ENCODE results near the gene MAN2A1. TPM values are rescaled to one million over a fixed set of nuclear protein-coding genes. Genes with fewer than 3 reads are reported as not detected.
A peak's percentile ranks its signal among the peaks of the same experiment; 100 is the strongest.

MAN2A1 gene
- 10 to 100 TPM; 28.2 to 31.8 (median 30.4) TPM for total RNA-seq

- H3K4me1 Mint-ChIP-seq (ENCODE audit: low read depth): peaks cover 38% of the 10 kb centered on the region
- H3K4me3 Mint-ChIP-seq: peak within 1 kb of the TSS; percentile 92
- ATAC-seq (peak; percentile 57 to 59), DNase-seq (peak; percentile 79)
- peaks cover 3% of the 10 kb centered on the region for H3K36me3 Mint-ChIP-seq (ENCODE audit: insufficient read depth)
- H3K9me3 Mint-ChIP-seq: peaks cover 7% of the 10 kb centered on the region
- peaks cover 2% of the 10 kb centered on the region for H3K27me3 Mint-ChIP-seq (ENCODE audit: low read depth)
Observed at GRCh38 chr5:109689740-109690241, at the start of gene MAN2A1. TSS of gene MAN2A1 (plus strand) at chr5:109689927. CDS start at chr5:109690418, 491 bp downstream.

DNA sequence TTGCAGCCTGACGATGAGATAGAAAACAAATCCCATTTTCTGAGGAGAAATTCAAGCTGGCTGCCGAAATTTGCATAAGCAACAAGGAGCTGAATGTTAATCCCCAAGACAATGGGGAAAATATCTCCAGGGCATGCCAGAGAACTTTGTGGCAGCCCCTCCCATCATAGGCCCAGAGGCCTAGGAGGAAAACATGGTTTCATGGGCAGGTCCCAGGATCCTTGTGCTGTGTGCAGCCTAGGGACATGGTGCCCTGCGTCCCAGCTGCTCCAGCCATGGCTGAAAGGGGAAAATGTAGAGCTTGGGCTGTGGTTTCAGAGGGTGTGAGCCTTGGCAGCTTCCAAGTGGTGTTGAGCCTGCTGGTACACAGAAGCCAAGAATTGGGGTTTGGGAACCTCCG lies 48.8 kb upstream of the MAN2A1 start:
- H3K9me3 Mint-ChIP-seq: peaks cover 4% of the 10 kb centered on the region
- no peaks in the 10 kb centered on the region for H3K4me1 Mint-ChIP-seq (ENCODE audit: low read depth)
- no peaks in the 10 kb centered on the region for H3K27me3 Mint-ChIP-seq (ENCODE audit: low read depth)
- no peak overlapping the region for H3K4me3 Mint-ChIP-seq
- H3K36me3 Mint-ChIP-seq (ENCODE audit: insufficient read depth): no peaks in the 10 kb centered on the region
- DNase-seq (no peak), ATAC-seq (no peak)

- DNase-seq (no peak), ATAC-seq (no peak)
- Mint-ChIP-seq H3K9me3 (peaks cover 4% of the 10 kb centered on the region), H3K4me3 (no peak overlapping the region), H3K4me1 (ENCODE audit: low read depth) (no peaks in the 10 kb centered on the region), H3K27me3 (ENCODE audit: low read depth) (no peaks in the 10 kb centered on the region), H3K36me3 (ENCODE audit: insufficient read depth) (no peaks in the 10 kb centered on the region)
Observed at GRCh38 chr5:109643791-109644350, 45.9 kb upstream of the MAN2A1 start.

- no peaks in the 10 kb centered on the region for H3K4me1 Mint-ChIP-seq (ENCODE audit: low read depth)
- peaks cover 4% of the 10 kb centered on the region for H3K9me3 Mint-ChIP-seq
- no peaks in the 10 kb centered on the region for H3K27me3 Mint-ChIP-seq (ENCODE audit: low read depth)
- DNase-seq (no peak), ATAC-seq (no peak)
- no peak overlapping the region for H3K4me3 Mint-ChIP-seq
- H3K36me3 Mint-ChIP-seq (ENCODE audit: insufficient read depth): no peaks in the 10 kb centered on the region
Observed at GRCh38 chr5:109644829-109645228, 44.9 kb upstream of the MAN2A1 start.

- no peaks in the 10 kb centered on the region for H3K27me3 Mint-ChIP-seq (ENCODE audit: low read depth)
- no peaks in the 10 kb centered on the region for H3K36me3 Mint-ChIP-seq (ENCODE audit: insufficient read depth)
- H3K9me3 Mint-ChIP-seq: no peaks in the 10 kb centered on the region
- no peaks in the 10 kb centered on the region for H3K4me1 Mint-ChIP-seq (ENCODE audit: low read depth)
- DNase-seq (no peak), ATAC-seq (no peak)
- H3K4me3 Mint-ChIP-seq: no peak overlapping the region
Observed at GRCh38 chr5:109645707-109646192, 44.0 kb upstream of the MAN2A1 start.

- no peak overlapping the region for H3K4me3 Mint-ChIP-seq
- DNase-seq (no peak), ATAC-seq (no peak)
- H3K9me3 Mint-ChIP-seq: no peaks in the 10 kb centered on the region
- no peaks in the 10 kb centered on the region for H3K36me3 Mint-ChIP-seq (ENCODE audit: insufficient read depth)
- no peaks in the 10 kb centered on the region for H3K4me1 Mint-ChIP-seq (ENCODE audit: low read depth)
- no peaks in the 10 kb centered on the region for H3K27me3 Mint-ChIP-seq (ENCODE audit: low read depth)
Observed at GRCh38 chr5:109649318-109649717, 40.4 kb upstream of the MAN2A1 start.

DNA sequence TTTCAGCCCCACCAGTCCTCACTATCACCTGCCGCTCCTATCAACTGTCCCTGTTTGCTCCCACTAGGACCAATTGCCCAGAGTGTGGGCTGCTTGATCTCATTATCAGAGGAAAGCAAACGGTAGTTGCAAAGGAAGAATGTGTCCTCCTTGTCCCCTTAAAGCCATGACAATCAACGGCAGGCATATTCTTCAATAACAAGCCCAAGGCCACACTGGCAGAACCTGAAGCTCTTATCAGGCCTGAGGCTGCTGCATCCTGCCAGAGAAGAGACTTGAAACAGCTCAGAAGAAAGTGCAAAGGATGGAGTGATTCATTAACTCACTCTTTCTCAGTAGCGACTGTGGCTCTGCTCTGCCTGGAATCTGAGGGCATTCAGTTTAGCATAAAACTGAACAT lies 39.2 kb upstream of the MAN2A1 start:
- Mint-ChIP-seq H3K9me3 (no peaks in the 10 kb centered on the region), H3K36me3 (ENCODE audit: insufficient read depth) (no peaks in the 10 kb centered on the region), H3K4me3 (no peak overlapping the region), H3K4me1 (ENCODE audit: low read depth) (peaks cover 8% of the 10 kb centered on the region), H3K27me3 (ENCODE audit: low read depth) (no peaks in the 10 kb centered on the region)
- ATAC-seq: no peak
- DNase-seq: no peak

- DNase-seq: no peak
- no peaks in the 10 kb centered on the region for H3K9me3 Mint-ChIP-seq
- H3K4me1 Mint-ChIP-seq (ENCODE audit: low read depth): peaks cover 23% of the 10 kb centered on the region
- H3K27me3 Mint-ChIP-seq (ENCODE audit: low read depth): no peaks in the 10 kb centered on the region
- H3K4me3 Mint-ChIP-seq: no peak overlapping the region
- no peak for ATAC-seq
- H3K36me3 Mint-ChIP-seq (ENCODE audit: insufficient read depth): no peaks in the 10 kb centered on the region
Observed at GRCh38 chr5:109652096-109652495, 37.6 kb upstream of the MAN2A1 start.

GRCh38 chr5:109653042-109653441 lies 36.7 kb upstream of the MAN2A1 start:
- DNase-seq (no peak), ATAC-seq (no peak)
- Mint-ChIP-seq H3K9me3 (no peaks in the 10 kb centered on the region), H3K36me3 (ENCODE audit: insufficient read depth) (no peaks in the 10 kb centered on the region), H3K4me3 (no peak overlapping the region), H3K4me1 (ENCODE audit: low read depth) (peaks cover 27% of the 10 kb centered on the region), H3K27me3 (ENCODE audit: low read depth) (no peaks in the 10 kb centered on the region)

GRCh38 chr5:109653561-109654239 lies 36.0 kb upstream of the MAN2A1 start:
- no peak for DNase-seq
- Mint-ChIP-seq H3K9me3 (no peaks in the 10 kb centered on the region), H3K4me1 (ENCODE audit: low read depth) (peaks cover 27% of the 10 kb centered on the region), H3K36me3 (ENCODE audit: insufficient read depth) (no peaks in the 10 kb centered on the region), H3K27me3 (ENCODE audit: low read depth) (no peaks in the 10 kb centered on the region), H3K4me3 (no peak overlapping the region)
- ATAC-seq: no peak

GRCh38 chr5:109654455-109654854 lies 35.3 kb upstream of the MAN2A1 start:
- peak in 1 of 2 donors; percentile 47 for ATAC-seq

DNA sequence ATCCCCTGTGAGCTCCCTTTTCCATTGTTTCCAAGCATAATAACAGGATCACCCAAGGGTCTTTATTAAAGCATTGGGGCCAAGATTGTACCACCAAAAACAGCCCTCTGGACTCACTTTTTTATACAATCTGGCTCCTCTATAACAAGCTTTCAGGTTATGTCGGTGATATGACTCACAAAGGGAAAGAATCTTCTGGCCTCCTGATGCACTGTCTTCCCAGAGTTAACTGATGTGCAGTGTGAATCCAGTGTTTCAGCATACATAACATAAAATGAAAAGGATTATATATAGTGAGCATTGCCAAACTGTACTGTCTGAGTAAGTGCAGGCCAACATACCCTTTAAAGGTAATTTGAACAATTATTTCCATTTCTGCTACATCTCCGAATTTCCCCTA lies 33.9 kb upstream of the MAN2A1 start:
- ATAC-seq: no peak
- Mint-ChIP-seq H3K36me3 (ENCODE audit: insufficient read depth) (no peaks in the 10 kb centered on the region), H3K27me3 (ENCODE audit: low read depth) (no peaks in the 10 kb centered on the region), H3K4me1 (ENCODE audit: low read depth) (peaks cover 27% of the 10 kb centered on the region), H3K4me3 (no peak overlapping the region), H3K9me3 (no peaks in the 10 kb centered on the region)
- no peak for DNase-seq

More at GRCh38 chr5:109654455-109654854, 35.3 kb upstream of the MAN2A1 start:
- H3K27me3 Mint-ChIP-seq (ENCODE audit: low read depth): no peaks in the 10 kb centered on the region
- no peak for DNase-seq
- H3K4me1 Mint-ChIP-seq (ENCODE audit: low read depth): peaks cover 27% of the 10 kb centered on the region
- H3K36me3 Mint-ChIP-seq (ENCODE audit: insufficient read depth): no peaks in the 10 kb centered on the region
- no peaks in the 10 kb centered on the region for H3K9me3 Mint-ChIP-seq
- no peak overlapping the region for H3K4me3 Mint-ChIP-seq

DNA sequence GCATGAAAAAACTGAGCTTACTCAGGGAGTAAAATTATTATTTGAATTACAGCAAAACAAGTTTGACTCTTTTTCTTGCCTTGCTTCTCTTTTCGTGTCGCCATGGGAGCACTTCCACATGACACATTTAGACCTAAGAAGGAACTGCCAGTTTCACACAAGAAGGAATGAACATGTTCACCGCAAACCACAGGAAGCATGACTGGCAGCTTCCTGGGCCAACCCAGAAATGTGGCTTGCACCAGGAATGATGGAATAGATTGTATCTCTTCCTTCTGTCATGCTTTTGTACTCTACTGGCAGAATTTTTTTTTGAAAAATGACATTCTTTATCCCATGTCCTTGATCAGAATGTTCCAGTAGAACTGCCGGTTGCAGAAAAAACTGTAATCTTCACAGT lies 32.9 kb upstream of the MAN2A1 start:
- Mint-ChIP-seq H3K27me3 (ENCODE audit: low read depth) (no peaks in the 10 kb centered on the region), H3K4me3 (no peak overlapping the region), H3K36me3 (ENCODE audit: insufficient read depth) (no peaks in the 10 kb centered on the region), H3K4me1 (ENCODE audit: low read depth) (peaks cover 27% of the 10 kb centered on the region), H3K9me3 (no peaks in the 10 kb centered on the region)
- DNase-seq: no peak
- ATAC-seq: peak; percentile 77 to 84

- H3K36me3 Mint-ChIP-seq (ENCODE audit: insufficient read depth): no peaks in the 10 kb centered on the region
Observed at GRCh38 chr5:109659901-109660300, 29.8 kb upstream of the MAN2A1 start.

DNA sequence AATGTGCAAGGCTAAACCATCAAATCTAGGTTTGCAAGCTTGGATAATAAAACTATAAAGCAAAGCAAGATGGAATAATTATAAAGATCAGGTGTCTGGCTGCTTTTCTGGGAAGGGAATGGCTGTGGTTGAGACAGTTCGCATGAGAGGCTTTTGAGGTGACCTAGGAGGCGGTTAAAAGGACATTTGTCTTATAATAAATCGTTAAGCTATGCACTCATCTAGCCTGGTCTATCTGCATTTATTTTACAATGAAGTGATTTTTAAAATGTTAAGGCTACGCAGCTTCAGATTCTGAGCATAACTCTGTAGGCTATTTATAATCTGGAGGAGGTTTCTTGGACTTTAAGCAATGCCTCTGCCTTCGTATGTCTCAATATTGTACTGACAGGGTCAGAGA lies 29.4 kb upstream of the MAN2A1 start:
- H3K9me3 Mint-ChIP-seq: no peaks in the 10 kb centered on the region
- no peak for ATAC-seq

More at GRCh38 chr5:109659901-109660300, 29.8 kb upstream of the MAN2A1 start:
- no peaks in the 10 kb centered on the region for H3K27me3 Mint-ChIP-seq (ENCODE audit: low read depth)
- H3K9me3 Mint-ChIP-seq: no peaks in the 10 kb centered on the region
- H3K4me1 Mint-ChIP-seq (ENCODE audit: low read depth): peaks cover 23% of the 10 kb centered on the region
- no peak for ATAC-seq
- no peak overlapping the region for H3K4me3 Mint-ChIP-seq
- no peak for DNase-seq

More for the DNA sequence above, 29.4 kb upstream of the MAN2A1 start:
- Mint-ChIP-seq H3K36me3 (ENCODE audit: insufficient read depth) (no peaks in the 10 kb centered on the region), H3K4me1 (ENCODE audit: low read depth) (peaks cover 21% of the 10 kb centered on the region), H3K4me3 (no peak overlapping the region), H3K27me3 (ENCODE audit: low read depth) (no peaks in the 10 kb centered on the region)
- no peak for DNase-seq
